Measurements from ENCODE around the gene C9orf72.

Gene C9orf72

GRCh38 chr9:27601396-27601795 lies 28.1 kb upstream of the C9orf72 start:
- no peak for TF ChIP-seq CTCF (IDR thresholded peaks at IDR 0.05; ENCODE audit: poor library complexity, severe bottlenecking)
- H3K4me3 ChIP-seq (ENCODE audit: severe bottlenecking), result no peak overlapping the region
- H3K27ac ChIP-seq (ENCODE audit: poor library complexity, severe bottlenecking), result no peak overlapping the region
- no peaks in the 10 kb centered on the region for H3K36me3 ChIP-seq (ENCODE audit: low read depth)
- DNase-seq (ENCODE audit: low spot score) (no peak), ATAC-seq (ENCODE audit: low read depth) (no peak)
- H3K9me3 ChIP-seq (ENCODE audit: severe bottlenecking), result no peaks in the 10 kb centered on the region
- H3K4me1 ChIP-seq (ENCODE audit: insufficient read depth, poor library complexity, severe bottlenecking), result no peaks in the 10 kb centered on the region
- H3K27me3 ChIP-seq (ENCODE audit: insufficient read depth, poor library complexity, severe bottlenecking), result no peaks in the 10 kb centered on the region

DNA sequence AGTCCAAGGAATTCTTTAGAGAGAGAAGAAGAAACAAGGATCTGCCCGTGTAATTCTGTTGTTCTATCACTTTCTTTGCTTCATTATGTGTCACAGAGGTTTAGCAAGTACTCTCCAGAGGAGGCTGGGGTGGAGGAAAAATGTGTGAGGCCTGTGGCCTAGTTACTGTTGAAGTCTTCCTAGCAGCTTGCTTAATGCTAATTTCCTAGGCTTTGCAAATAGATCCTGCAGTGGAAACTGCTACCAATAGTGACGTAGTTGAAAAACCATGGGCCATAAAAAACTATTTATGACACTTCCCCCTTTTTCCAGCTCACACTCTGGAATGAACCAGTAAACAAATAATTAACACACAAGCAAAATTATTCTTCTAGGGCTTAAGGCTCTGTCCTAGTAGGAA lies 27.0 kb upstream of the C9orf72 start:
- Histone ChIP-seq H3K4me1 (ENCODE audit: insufficient read depth, poor library complexity, severe bottlenecking) (no peaks in the 10 kb centered on the region), H3K36me3 (ENCODE audit: low read depth) (no peaks in the 10 kb centered on the region), H3K27ac (ENCODE audit: poor library complexity, severe bottlenecking) (no peak overlapping the region), H3K27me3 (ENCODE audit: insufficient read depth, poor library complexity, severe bottlenecking) (no peaks in the 10 kb centered on the region), H3K9me3 (ENCODE audit: severe bottlenecking) (no peaks in the 10 kb centered on the region), H3K4me3 (ENCODE audit: severe bottlenecking) (no peak overlapping the region)
- DNase-seq (ENCODE audit: low spot score), result no peak
- ATAC-seq (ENCODE audit: low read depth), result no peak
- TF ChIP-seq CTCF (IDR thresholded peaks at IDR 0.05; ENCODE audit: poor library complexity, severe bottlenecking), result no peak

DNA sequence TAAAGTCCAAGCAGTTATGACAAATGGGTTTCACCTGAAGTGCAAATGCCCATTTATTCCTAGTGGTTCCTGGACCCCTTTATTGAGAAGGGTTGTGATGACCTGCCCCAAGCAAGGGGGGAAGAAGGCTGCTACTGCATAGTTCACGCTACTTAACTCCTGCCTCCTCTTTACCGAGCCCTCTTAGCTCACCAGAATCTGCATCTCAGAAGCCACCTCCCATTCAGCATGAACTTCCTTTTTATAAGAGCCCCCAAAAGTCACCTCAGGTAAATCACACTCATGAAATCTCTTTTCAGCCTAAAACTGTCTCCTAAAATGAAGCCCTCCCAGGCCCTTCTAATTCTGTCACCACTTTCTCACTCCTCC lies 26.6 kb upstream of the C9orf72 start:
- no peak for TF ChIP-seq CTCF (IDR thresholded peaks at IDR 0.05; ENCODE audit: poor library complexity, severe bottlenecking)
- Histone ChIP-seq H3K36me3 (ENCODE audit: low read depth) (no peaks in the 10 kb centered on the region), H3K27ac (ENCODE audit: poor library complexity, severe bottlenecking) (no peak overlapping the region), H3K4me3 (ENCODE audit: severe bottlenecking) (no peak overlapping the region), H3K9me3 (ENCODE audit: severe bottlenecking) (no peaks in the 10 kb centered on the region), H3K27me3 (ENCODE audit: insufficient read depth, poor library complexity, severe bottlenecking) (no peaks in the 10 kb centered on the region), H3K4me1 (ENCODE audit: insufficient read depth, poor library complexity, severe bottlenecking) (no peaks in the 10 kb centered on the region)
- DNase-seq (ENCODE audit: low spot score) (no peak), ATAC-seq (ENCODE audit: low read depth) (no peak)

- H3K27me3 ChIP-seq (ENCODE audit: insufficient read depth, poor library complexity, severe bottlenecking), result no peaks in the 10 kb centered on the region
- no peaks in the 10 kb centered on the region for H3K4me1 ChIP-seq (ENCODE audit: insufficient read depth, poor library complexity, severe bottlenecking)
- DNase-seq (ENCODE audit: low spot score) (no peak), ATAC-seq (ENCODE audit: low read depth) (0 out of 3 replicates have a peak, but pooled peaks have one; percentile 38)
- H3K9me3 ChIP-seq (ENCODE audit: severe bottlenecking), result no peaks in the 10 kb centered on the region
- H3K4me3 ChIP-seq (ENCODE audit: severe bottlenecking), result no peak overlapping the region
- H3K36me3 ChIP-seq (ENCODE audit: low read depth), result no peaks in the 10 kb centered on the region
- no peak overlapping the region for H3K27ac ChIP-seq (ENCODE audit: poor library complexity, severe bottlenecking)
- TF ChIP-seq CTCF (IDR thresholded peaks at IDR 0.05; ENCODE audit: poor library complexity, severe bottlenecking), result no peak
Observed at GRCh38 chr9:27599102-27599869, 26.0 kb upstream of the C9orf72 start.

DNA sequence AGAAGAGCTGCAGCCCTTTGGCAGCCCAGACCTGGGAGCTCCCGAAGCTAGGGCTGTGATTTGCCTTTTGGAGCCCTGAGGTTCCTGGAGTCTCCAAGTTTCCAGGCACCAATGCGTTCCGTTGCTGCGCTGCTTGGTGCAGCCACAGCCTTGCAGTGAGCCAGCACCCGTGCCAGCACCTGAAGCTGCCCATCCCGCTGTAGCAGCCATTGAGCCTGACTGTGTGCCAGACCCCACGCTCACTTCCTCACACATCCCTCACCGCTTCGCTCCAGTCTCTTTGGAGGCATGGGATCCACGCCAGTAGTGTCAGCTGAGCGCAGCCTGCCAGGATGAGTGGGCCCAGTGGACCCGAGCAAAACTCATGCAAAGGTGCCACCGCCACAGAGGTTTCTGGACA lies 22.5 kb upstream of the C9orf72 start:
- no peak for ATAC-seq (ENCODE audit: low read depth)
- H3K36me3 ChIP-seq (ENCODE audit: low read depth), result no peaks in the 10 kb centered on the region
- DNase-seq (ENCODE audit: low spot score), result no peak
- no peaks in the 10 kb centered on the region for H3K9me3 ChIP-seq (ENCODE audit: severe bottlenecking)
- no peaks in the 10 kb centered on the region for H3K27me3 ChIP-seq (ENCODE audit: insufficient read depth, poor library complexity, severe bottlenecking)
- TF ChIP-seq CTCF (IDR thresholded peaks at IDR 0.05; ENCODE audit: poor library complexity, severe bottlenecking), result no peak
- no peak overlapping the region for H3K27ac ChIP-seq (ENCODE audit: poor library complexity, severe bottlenecking)
- peaks cover 1% of the 10 kb centered on the region for H3K4me1 ChIP-seq (ENCODE audit: insufficient read depth, poor library complexity, severe bottlenecking)
- H3K4me3 ChIP-seq (ENCODE audit: severe bottlenecking), result no peak overlapping the region

Data from RWPE2 (cell line).